H9 (cell line): ENCODE measurements around the gene ZNF587. TPM values are rescaled to one million over a fixed set of nuclear protein-coding genes. Genes with fewer than 3 reads are reported as not detected.
"Not testable (repeated sequence)": the region's sequence is repeated elsewhere in the genome, so short reads cannot be mapped to it uniquely, and the experiment has no call there.

Experiments used
- DNase-seq: peaks from one replicate; pipeline ENCODE4 v3.0.0-alpha.2; 2017
- H2AFZ ChIP-seq: one replicate; pipeline ENCODE4 v1.6.1; 2013; ENCODE audit warnings: mild to moderate bottlenecking, low read length, control low read depth, moderate library complexity
- H2AK5ac ChIP-seq: 2 replicates; pipeline ENCODE4 v1.6.1; 2013; ENCODE audit warnings: low read length, control low read depth, mixed read lengths; ENCODE audit not compliant: insufficient read length
- H2BK120ac ChIP-seq: one replicate; pipeline ENCODE4 v1.6.1; 2013; ENCODE audit warnings: low read depth, mild to moderate bottlenecking, low read length, control low read depth, inconsistent platforms; ENCODE audit not compliant: poor library complexity, severe bottlenecking
- H2BK12ac ChIP-seq: 2 replicates; pipeline ENCODE4 v1.6.1; 2013; ENCODE audit warnings: low read length, control low read depth, mixed read lengths, low read depth; ENCODE audit not compliant: insufficient read length
- H2BK15ac ChIP-seq: 2 replicates; pipeline ENCODE4 v1.6.1; 2013; ENCODE audit warnings: low read depth, low read length, control low read depth
- H2BK20ac ChIP-seq: one replicate; pipeline ENCODE4 v1.6.1; 2013; ENCODE audit warnings: low read depth, mild to moderate bottlenecking, low read length, control low read depth, inconsistent platforms; ENCODE audit not compliant: poor library complexity, severe bottlenecking
- H2BK5ac ChIP-seq: 2 replicates; pipeline ENCODE4 v1.6.1; 2013; ENCODE audit warnings: low read length, control low read depth, mixed read lengths; ENCODE audit not compliant: insufficient read length
- H3K14ac ChIP-seq: 2 replicates; pipeline ENCODE4 v1.6.1; 2013; ENCODE audit warnings: low read length, control low read depth; ENCODE audit not compliant: insufficient read depth
- H3K18ac ChIP-seq: 2 replicates; pipeline ENCODE4 v1.6.1; 2013; ENCODE audit warnings: low read depth, mild to moderate bottlenecking, mixed read lengths, low read length, control low read depth; ENCODE audit not compliant: insufficient read length
- H3K23ac ChIP-seq: 2 replicates; pipeline ENCODE4 v1.6.1; 2013; ENCODE audit warnings: low read length, control low read depth, mixed read lengths, low read depth; ENCODE audit not compliant: insufficient read length
- H3K23me2 ChIP-seq: 2 replicates; pipeline ENCODE4 v1.6.1; 2013; ENCODE audit warnings: low read depth, mild to moderate bottlenecking, mixed read lengths, low read length, control low read depth; ENCODE audit not compliant: insufficient read length, poor library complexity, severe bottlenecking
- H3K27ac ChIP-seq: 2 replicates; pipeline ENCODE4 v1.5.1; 2013; ENCODE audit warnings: low read length, control low read depth, mixed read lengths, low read depth; ENCODE audit not compliant: insufficient read length
- H3K27me3 ChIP-seq: 2 replicates; pipeline ENCODE4 v1.6.1; 2013; ENCODE audit warnings: low read length, control low read depth, inconsistent platforms; ENCODE audit not compliant: insufficient read depth
- H3K4ac ChIP-seq: 2 replicates; pipeline ENCODE4 v1.6.1; 2013; ENCODE audit warnings: low read depth, mild to moderate bottlenecking, control low read depth, inconsistent platforms, low read length, moderate library complexity
- H3K4me1 ChIP-seq: 2 replicates; pipeline ENCODE4 v1.6.1; 2013; ENCODE audit warnings: low read length, control low read depth, inconsistent platforms; ENCODE audit not compliant: insufficient read depth
- H3K4me2 ChIP-seq: 2 replicates; pipeline ENCODE4 v1.6.1; 2013; ENCODE audit warnings: low read length, control low read depth, mixed read lengths; ENCODE audit not compliant: insufficient read length, insufficient read depth
- H3K56ac ChIP-seq: 2 replicates; pipeline ENCODE4 v1.6.1; 2013; ENCODE audit warnings: low read depth, mild to moderate bottlenecking, mixed read lengths, low read length, control low read depth; ENCODE audit not compliant: insufficient read length
- H3K79me1 ChIP-seq: 2 replicates; pipeline ENCODE4 v1.6.1; 2013; ENCODE audit warnings: low read depth, mild to moderate bottlenecking, moderate library complexity, low read length, control low read depth, inconsistent platforms; ENCODE audit not compliant: insufficient read depth, poor library complexity, severe bottlenecking
- H3K79me2 ChIP-seq: 2 replicates; pipeline ENCODE4 v1.6.1; 2013; ENCODE audit warnings: low read length, control low read depth, inconsistent platforms; ENCODE audit not compliant: insufficient read depth
- H3K9ac ChIP-seq: 2 replicates; pipeline ENCODE4 v1.6.1; 2013; ENCODE audit warnings: low read length, control low read depth, mixed read lengths; ENCODE audit not compliant: insufficient read length; ENCODE audit errors: extremely low read depth
- H3K9me3 ChIP-seq: one replicate; pipeline ENCODE4 v1.6.1; 2013; ENCODE audit warnings: low read depth, low read length, inconsistent platforms; ENCODE audit not compliant: control insufficient read depth
- H3T11ph ChIP-seq: one replicate; pipeline ENCODE4 v1.6.1; 2013; ENCODE audit warnings: mild to moderate bottlenecking, low read length, control low read depth, inconsistent platforms
- H4K20me1 ChIP-seq: one replicate; pipeline ENCODE4 v1.6.1; 2013; ENCODE audit not compliant: control insufficient read depth, insufficient read length, insufficient read depth
- H4K5ac ChIP-seq: 2 replicates; pipeline ENCODE4 v1.6.1; 2013; ENCODE audit warnings: low read depth, mild to moderate bottlenecking, mixed read lengths, low read length, control low read depth; ENCODE audit not compliant: insufficient read length
- H4K8ac ChIP-seq: replicated peaks from 2 replicates; pipeline ENCODE4 v1.6.1; 2013; ENCODE audit warnings: low read length, control low read depth, mixed read lengths, low read depth; ENCODE audit not compliant: insufficient read length
- H4K91ac ChIP-seq: 2 replicates; pipeline ENCODE4 v1.6.1; 2013; ENCODE audit warnings: low read depth, mild to moderate bottlenecking, moderate library complexity, mixed read lengths, low read length, control low read depth; ENCODE audit not compliant: insufficient read length
- H3K27ac Mint-ChIP-seq, 3 experiments: 2 replicates in 2 of 3; 3 replicates in 1 of 3; pipeline ENCODE4 v1.8.0; 2020 to 2021; ENCODE audit warnings: mixed read lengths in 3 of 3, mild to moderate bottlenecking in 1 of 3, moderate library complexity in 1 of 3
- H3K27me3 Mint-ChIP-seq: 2 replicates; pipeline ENCODE4 v1.8.0; 2021; ENCODE audit warnings: low read depth, mild to moderate bottlenecking, moderate library complexity, mixed read lengths
- H3K36me3 Mint-ChIP-seq, 3 experiments: 2 replicates in 2 of 3; 3 replicates in 1 of 3; pipeline ENCODE4 v1.8.0; 2020 to 2021; ENCODE audit warnings: low read depth in 3 of 3, mixed read lengths in 3 of 3; ENCODE audit not compliant: insufficient read depth in 1 of 3
- H3K4me1 Mint-ChIP-seq, 2 experiments: 2 replicates each; pipeline ENCODE4 v1.8.0; 2020; ENCODE audit warnings: mixed read lengths in 2 of 2
- H3K4me3 Mint-ChIP-seq, 2 experiments: 2 replicates in 1 of 2; 3 replicates in 1 of 2; pipeline ENCODE4 v1.8.0; 2020 to 2021; ENCODE audit warnings: mild to moderate bottlenecking in 2 of 2, mixed read lengths in 2 of 2, moderate library complexity in 1 of 2
- H3K9me3 Mint-ChIP-seq, 2 experiments: 2 replicates in 1 of 2; 3 replicates in 1 of 2; pipeline ENCODE4 v1.8.0; 2020; ENCODE audit warnings: mild to moderate bottlenecking in 2 of 2, mixed read lengths in 2 of 2, moderate library complexity in 1 of 2
- WGBS: extraction: QIAGEN DNeasy Blood & Tissue Kit; methylation state at CpG from one replicate; pipeline ENCODE4 v1.1.7; 2013; ENCODE audit warnings: missing lambda C conversion rate, low lambda C conversion rate, mixed read lengths; ENCODE audit not compliant: insufficient read length; ENCODE audit errors: extremely low coverage; 5-methylcytosine and 5-hydroxymethylcytosine counted together
- long read RNA-seq: library from polyadenylated mRNA; unstranded; transcript quantifications from one replicate; pipeline ENCODE4 v2.0.0, GENCODE V29; 2020
- total RNA-seq: library from RNA; stranded (reverse); gene quantifications from 2 replicates; pipeline ENCODE4 v1.2.1, GENCODE V29; 2021

The ZNF587 gene
- total RNA-seq: 37.5 and 40.0 TPM in 2 replicates
- long read RNA-seq, full-length matches to known transcripts: 3 of 4 reads
- long read RNA-seq, partial matches to known transcripts: 0 of 4 reads
- long read RNA-seq, other reads (novel, unspliced or antisense): 1 of 4 reads

DNA sequence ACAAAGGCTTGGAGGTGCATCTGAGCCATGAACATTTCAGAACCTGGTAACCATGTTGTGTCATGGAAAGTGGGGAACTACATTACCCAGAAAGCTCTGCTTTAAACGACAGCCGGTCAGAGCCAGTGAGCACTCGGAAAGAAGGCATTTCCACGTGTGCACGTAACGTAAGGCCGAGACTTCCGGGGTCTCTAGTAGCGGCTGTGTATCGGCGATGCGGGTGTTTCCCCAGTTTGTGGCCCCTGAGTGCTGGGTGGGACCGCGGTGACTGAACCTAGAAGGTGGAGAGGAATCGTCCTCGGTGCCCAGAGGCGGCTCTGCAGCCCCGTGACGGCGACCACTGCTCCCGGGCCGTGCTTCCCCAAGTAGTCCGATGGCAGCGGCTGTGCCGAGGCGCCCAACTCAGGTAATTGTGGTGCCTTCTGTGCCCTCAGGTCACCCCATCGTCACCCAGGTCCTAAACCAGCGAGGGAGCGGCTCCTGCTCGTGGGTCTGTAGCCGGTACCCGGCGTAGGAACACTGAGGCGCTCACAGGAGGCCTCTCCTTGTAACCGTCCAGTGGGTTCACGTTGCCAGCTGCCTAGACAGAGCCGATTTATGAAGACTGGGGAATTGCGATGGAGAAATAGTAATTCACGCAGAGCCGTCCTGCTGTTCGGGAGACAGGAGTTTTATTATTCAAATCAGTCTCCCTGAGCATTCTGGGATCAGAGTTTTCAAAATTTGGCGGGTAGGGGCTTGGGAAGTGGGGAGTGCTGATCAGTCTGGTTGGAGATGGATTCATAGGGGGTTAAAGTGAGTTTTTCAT, at the start of gene ZNF587:
Gene ZNF587 (plus strand): TSS at position 194 of the 808 bp plus-strand sequence. CDS start 180 bp downstream, at position 374.
- H2BK15ac ChIP-seq, H3T11ph ChIP-seq, H2BK20ac ChIP-seq, H3K56ac ChIP-seq, H2BK5ac ChIP-seq, H3K23me2 ChIP-seq, H3K4ac ChIP-seq, H2AFZ ChIP-seq, H2BK12ac ChIP-seq, H3K79me1 ChIP-seq, H4K8ac ChIP-seq, H3K27me3 ChIP-seq, H3K23ac ChIP-seq, H2BK120ac ChIP-seq, H2AK5ac ChIP-seq, H4K20me1 ChIP-seq, H3K9me3 Mint-ChIP-seq, H3K27me3 Mint-ChIP-seq, H3K79me2 ChIP-seq, H3K9me3 ChIP-seq, H3K4me1 ChIP-seq: not testable (repeated sequence)
- peak within 1 kb of the TSS; percentile 70 for H3K18ac ChIP-seq
- WGBS: no CpG with 5 or more reads among the region's 42 CpGs
- peak; percentile 87 for DNase-seq
- H3K4me2 ChIP-seq: peak within 1 kb of the TSS; percentile 80
- Mint-ChIP-seq H3K27ac (peak within 1 kb of the TSS; percentile 95 to 98 (median 95)), H3K36me3 (peaks cover 28 to 37% (median 37%) of the 10 kb centered on the region in 3 experiments), H3K4me1 (peaks cover 18 to 21% of the 10 kb centered on the region in 2 experiments), H3K4me3 (peak within 1 kb of the TSS; percentile 83 to 94)
- H3K27ac ChIP-seq: peak within 1 kb of the TSS; percentile 63
- peak within 1 kb of the TSS; percentile 72 for H4K91ac ChIP-seq
- peak within 1 kb of the TSS; percentile 88 for H3K14ac ChIP-seq
- H4K5ac ChIP-seq: peak within 1 kb of the TSS; percentile 34
- peak within 1 kb of the TSS; percentile 85 for H3K9ac ChIP-seq
